Skeletal muscle cell (primary cell): ENCODE measurements around the gene IL4.

Experiments used
- DNase-seq: peaks from one replicate; pipeline ENCODE4 v3.0.0-alpha.2; 2010; ENCODE audit warnings: low read depth
- H3K4me3 ChIP-seq: 2 replicates; pipeline ENCODE4 v1.5.1; 2011; ENCODE audit warnings: low read depth, mild to moderate bottlenecking, control low read depth, low read length, moderate library complexity

Gene IL4

DNA sequence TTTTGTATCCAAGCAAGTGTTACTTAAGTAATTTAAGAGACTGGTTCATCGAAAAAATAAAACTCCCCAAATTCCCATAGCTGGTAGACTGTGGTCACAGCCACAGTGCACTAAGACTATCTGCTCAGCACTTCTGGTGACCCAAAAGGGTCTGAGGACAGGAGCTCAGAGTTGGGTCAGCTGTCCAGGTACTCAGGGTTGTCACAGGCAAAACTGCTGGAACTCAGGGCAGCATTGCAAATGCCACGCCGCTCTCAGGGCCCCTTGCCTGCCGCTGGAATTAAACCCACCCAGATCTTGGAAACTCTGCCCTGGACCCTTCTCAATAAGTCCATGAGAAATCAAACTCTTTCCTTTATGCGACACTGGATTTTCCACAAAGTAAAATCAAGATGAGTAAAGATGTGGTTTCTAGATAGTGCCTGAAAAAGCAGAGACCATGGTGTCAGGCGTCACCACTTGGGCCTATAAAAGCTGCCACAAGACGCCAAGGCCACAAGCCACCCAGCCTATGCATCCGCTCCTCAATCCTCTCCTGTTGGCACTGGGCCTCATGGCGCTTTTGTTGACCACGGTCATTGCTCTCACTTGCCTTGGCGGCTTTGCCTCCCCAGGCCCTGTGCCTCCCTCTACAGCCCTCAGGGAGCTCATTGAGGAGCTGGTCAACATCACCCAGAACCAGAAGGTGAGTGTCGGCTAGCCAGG lies 16.0 kb upstream of the IL4 start, which contains the start of gene IL13:
Gene IL13, plus strand, starts transcription at position 498 of the 705 bp plus-strand sequence. Its CDS starts 14 bp downstream, at position 512.
- DNase-seq, result no peak
- H3K4me3 ChIP-seq, result no peak within 1 kb of the TSS

DNA sequence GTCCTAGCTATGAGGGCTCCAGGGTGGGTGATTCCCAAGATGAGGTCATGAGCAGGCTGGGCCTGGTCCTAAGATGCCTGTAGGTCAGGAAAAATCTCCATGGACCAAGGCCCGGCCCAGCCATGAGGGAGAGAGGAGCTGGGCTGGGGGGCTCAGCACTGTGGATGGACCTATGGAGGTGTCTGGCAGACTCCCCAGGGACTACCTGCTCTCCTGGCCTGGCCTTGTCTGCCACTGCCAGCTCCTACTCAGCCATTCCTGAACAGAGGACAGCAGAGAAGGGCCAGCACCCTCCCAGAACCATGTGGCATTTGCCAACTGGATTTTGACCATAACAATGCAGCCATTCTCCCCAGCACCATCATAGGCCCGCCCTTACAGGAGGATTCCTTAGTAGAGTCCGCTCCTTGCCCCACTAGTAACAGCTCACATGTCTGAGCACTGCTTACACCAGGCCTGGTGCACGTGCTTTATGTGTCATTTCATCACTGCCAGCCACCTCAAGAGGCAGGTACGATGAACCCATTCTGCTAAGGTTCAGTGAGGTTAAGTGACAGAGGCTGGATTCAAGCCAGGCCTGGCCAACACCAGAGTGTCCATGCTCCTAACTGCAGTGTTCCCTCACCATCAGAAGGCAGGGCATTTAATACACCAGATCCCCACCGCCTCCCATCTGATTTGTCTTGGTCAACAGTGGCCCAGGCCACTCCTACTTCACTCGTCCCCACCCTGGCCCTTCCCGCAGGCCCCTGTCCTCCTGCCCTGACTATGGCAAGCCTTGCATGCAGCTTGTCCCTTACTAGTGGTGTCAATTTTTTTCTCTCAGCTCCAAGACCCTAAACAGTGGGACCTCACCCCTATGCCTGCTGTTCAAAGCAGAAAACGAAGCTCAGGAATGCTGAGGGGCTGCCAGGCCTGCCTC lies 15.1 kb upstream of the IL4 start:
- no peak overlapping the region for H3K4me3 ChIP-seq
- no peak for DNase-seq

DNA sequence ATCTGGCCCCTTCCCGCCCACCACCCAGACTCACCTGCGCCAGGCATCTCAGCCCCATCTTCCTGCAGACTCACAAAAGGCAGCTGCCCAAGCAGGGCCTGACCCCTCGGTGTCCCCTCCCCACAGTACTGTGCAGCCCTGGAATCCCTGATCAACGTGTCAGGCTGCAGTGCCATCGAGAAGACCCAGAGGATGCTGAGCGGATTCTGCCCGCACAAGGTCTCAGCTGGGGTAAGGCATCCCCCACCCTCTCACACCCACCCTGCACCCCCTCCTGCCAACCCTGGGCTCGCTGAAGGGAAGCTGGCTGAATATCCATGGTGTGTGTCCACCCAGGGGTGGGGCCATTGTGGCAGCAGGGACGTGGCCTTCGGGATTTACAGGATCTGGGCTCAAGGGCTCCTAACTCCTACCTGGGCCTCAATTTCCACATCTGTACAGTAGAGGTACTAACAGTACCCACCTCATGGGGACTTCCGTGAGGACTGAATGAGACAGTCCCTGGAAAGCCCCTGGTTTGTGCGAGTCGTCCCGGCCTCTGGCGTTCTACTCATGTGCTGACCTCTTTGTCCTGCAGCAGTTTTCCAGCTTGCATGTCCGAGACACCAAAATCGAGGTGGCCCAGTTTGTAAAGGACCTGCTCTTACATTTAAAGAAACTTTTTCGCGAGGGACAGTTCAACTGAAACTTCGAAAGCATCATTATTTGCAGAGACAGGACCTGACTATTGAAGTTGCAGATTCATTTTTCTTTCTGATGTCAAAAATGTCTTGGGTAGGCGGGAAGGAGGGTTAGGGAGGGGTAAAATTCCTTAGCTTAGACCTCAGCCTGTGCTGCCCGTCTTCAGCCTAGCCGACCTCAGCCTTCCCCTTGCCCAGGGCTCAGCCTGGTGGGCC lies 13.9 kb upstream of the IL4 start:
- no peak overlapping the region for H3K4me3 ChIP-seq
- no peak for DNase-seq

DNA sequence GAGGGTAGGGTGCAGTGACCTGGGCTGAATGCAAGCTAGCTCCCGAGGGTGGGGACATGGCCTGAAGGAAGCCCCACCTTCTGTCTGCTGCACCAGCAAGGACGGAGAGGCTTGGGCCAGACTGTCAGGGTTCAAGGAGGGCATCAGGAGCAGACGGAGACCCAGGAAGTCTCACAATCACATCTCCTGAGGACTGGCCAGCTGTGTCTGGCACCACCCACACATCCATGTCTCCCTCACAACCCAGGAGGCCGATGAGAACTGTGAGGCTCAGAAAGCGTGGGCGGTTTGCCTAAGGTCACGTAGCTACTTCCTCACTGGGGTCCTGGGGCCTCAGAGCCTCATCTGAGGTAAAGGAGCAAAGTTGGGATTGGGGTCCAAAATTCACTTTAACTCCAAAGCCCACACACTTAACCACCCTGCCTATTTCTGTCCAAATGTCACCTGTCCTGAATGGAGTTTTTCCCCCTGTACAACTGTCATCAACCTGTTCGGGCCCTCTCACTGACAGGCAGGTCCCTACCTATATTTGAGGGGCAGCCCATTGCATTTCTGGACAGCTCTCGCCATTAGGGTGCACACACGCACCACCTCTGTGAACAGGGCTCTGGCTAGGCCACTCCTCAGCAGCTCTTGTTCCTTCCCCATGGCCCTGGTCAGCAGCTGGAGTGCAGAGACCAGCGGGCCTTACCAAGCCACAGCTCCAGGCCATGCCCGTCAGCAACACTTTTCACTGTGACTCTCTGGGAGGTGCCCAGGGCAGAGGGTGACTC lies 12.4 kb upstream of the IL4 start:
- H3K4me3 ChIP-seq, result no peak overlapping the region
- DNase-seq, result no peak

DNA sequence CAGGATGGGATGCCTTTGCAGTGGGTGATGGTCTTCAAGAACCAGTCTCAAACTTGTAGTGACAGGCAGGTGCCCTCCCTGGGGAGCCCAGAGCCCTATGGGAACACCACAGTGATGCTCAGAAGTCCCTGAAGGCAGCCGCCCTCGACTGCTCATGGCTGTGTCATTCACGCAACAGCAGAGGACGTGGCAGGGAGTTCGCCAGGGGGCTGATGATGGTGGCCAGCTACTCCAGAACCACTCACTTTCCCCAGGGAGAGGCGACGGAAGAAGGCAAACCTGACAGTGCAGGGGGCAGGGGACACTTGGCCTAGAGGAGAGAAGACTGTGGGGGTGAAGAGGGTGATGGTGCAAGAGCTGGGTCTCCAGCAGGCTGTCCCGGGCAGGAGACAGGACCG lies 11.8 kb upstream of the IL4 start:
- no peak overlapping the region for H3K4me3 ChIP-seq
- no peak for DNase-seq

DNA sequence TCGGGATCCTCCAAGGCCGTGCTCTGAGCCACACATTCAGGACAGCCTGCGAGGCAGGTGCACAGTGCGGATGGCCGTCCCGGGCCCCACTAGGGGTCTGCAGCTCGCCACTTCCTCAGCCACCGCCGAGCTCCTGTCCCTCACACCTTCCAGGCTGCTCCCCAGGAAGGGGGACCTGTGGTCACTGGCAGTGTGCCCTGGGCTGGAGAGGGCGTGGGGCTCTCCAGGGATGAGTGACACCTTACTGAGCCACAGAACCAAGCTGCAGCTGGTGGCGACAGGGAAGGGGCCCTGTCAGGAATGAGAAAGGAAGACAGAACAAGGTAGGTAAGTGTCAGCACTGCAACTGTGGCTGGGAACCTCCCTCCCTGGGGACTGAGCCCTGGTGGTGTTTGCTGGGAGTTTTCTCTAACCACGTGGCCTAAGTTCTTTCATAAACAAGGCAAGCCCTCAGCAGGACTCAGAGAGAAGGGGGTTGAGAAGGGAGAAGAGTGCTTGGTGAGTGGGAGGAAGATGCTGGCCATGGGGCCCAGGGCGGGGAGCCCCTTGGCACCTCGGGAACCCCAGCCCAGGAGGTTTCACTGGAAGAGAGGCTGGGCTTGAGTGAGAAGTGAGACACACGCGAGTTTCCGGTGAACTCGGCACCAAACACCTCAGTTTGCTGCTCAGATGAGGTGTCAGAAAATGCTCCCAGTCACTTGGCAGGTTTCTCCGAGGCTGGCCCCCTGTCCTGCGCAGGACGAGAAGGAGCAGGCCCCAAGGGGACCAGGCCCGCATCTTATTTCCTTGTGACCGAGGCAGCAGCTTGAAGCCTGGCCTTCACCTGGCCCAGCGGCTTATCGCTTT lies 10.6 kb upstream of the IL4 start:
- no peak for DNase-seq
- no peak overlapping the region for H3K4me3 ChIP-seq

DNA sequence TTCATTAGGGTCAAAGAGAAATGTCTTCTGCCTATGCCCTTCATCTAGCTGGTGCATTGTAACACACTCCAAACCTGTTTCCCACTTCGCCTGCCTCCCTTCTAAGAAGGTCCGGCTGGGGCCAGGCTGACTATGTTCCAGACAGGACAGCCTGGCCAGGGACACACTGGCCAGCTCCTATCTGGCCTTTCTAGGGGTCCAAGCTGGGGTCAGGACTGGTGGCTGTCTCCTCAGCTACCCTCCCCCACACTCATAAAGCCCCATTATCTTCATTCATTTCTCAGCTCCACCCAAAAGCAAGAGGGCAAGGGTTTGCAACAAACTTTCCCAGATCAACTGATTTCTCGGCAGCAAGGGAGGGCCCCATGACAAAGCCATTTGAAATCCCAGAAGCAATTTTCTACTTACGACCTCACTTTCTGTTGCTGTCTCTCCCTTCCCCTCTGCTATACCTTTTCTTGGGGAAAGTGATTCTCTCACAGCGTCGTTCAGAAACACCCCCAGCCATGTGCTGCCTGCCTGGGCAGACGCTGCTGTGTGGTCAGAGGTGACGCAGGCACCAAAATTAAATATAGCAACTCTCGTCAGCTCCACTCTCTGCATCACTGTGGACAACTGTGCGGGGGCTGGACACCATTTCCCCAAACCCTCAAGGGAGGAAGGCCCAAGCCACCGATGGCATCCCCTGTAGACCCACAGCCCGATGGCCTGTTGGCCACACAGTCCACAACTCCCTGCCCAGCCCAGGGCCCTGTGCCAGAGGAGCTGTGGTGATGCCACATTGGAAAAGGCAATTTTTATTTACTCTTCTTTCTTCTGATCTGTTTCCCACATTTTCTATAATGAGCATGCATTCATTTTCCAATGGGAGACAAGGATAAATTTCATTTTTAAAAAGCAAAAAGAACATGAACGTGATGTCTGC lies 9.8 kb upstream of the IL4 start:
- no peak for DNase-seq
- H3K4me3 ChIP-seq, result no peak overlapping the region

DNA sequence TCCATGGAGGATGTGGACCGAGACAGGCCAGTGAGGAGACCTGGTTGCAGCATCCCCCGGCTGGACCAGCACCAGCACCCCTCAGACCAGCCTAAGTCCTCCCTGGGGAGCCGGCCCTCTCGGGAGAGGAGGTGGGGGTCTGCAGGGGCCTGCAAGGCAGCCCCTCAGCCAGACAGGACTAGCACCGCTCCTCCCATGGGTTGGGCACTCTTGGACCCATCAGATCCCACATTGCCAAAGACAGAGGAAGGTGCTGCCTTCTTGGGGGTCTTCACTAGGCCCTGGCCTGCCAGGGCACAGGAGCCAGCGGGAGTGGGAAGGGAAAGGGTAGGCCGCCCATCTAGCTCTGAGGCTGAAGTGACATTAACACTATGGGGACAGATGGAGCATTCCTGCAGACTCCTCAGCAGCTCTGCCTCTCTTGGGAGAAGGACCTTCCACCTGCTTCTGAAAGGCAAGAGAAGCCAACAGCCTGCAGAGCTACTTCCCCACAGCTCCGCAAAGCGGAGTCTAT lies 9.0 kb upstream of the IL4 start:
- H3K4me3 ChIP-seq, result no peak overlapping the region
- DNase-seq, result no peak

DNA sequence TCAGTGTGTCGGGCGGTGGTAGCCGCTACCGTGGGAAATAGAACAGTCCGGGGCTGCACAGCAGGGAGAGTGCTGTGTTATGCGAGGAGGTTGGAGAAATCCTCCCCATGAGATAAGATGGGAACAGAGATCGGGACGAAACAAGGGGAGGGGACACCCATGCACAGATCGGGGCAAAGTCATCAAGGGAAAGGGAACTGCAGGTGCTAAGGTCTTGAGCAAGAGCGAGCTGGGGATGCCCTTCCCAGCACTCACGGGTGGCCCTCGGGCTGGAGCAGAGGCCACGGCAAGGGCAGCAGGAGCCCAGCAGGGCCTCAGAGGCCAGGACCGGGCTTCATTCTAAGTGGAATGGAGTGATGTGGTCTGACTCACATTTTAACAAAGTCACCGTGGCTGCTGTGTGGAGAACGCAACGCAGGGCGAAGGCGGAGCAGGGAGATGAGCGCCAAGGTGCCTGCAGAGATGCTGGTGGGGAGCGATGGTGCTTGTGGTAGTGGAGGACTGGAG lies 8.2 kb upstream of the IL4 start:
- no peak overlapping the region for H3K4me3 ChIP-seq
- DNase-seq, result no peak

DNA sequence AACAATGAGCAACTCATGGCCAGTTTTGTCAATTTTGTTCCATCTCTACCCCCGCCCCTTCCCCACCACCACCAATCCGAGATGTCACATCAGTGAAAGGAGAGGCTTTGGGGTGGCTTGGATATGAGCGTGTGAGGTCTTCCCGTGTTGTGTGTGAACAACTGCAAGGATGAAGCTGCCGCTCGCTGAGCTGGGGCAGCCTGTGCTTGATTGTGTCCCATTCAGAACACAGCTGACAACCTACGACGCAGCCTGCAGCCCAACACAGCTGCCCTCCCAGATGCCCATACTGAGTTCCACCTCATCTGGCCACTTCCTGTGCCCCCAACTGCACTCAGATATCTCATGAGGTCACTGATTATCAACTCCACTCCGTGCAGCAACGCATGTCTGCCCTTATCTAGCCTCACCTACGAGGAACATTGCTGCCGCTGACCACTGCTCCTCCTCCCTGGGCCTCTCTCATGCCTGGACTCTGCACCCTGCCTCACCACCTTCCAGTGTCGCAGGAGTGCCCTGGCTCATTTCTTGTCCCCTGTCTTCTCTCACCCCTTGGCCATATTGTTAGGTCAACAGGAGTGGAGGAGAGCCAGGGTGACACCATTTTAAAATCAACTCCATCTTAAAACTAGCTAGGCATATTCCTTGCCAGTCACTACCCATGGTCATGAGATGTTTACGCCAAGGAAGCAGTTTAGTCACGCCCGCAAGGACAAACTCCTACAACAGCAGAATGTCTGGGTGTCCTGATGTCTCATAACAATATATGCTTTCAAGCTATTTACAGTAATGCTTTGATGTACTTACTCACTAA lies 7.3 kb upstream of the IL4 start:
- no peak for DNase-seq
- no peak overlapping the region for H3K4me3 ChIP-seq

DNA sequence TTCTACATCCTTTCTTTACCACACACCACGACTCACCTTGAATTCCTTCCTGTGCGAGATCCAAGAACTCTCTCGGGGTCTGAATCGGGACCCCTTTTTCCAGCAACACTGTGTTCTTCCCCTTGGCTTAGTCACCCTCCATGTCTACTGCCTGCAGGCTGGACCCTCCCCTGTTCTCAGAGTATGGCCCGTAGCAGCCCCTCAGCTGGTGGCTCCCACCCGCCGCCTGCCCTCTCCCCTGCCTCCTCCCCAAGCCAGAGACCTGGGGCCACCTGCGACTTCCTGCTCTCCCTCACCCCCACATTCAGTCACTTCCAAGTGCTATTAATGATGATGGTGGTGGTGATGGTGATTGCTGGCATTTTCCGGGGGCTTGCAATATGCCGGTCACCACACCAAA lies 6.5 kb upstream of the IL4 start:
- DNase-seq, result no peak
- H3K4me3 ChIP-seq, result no peak overlapping the region

DNA sequence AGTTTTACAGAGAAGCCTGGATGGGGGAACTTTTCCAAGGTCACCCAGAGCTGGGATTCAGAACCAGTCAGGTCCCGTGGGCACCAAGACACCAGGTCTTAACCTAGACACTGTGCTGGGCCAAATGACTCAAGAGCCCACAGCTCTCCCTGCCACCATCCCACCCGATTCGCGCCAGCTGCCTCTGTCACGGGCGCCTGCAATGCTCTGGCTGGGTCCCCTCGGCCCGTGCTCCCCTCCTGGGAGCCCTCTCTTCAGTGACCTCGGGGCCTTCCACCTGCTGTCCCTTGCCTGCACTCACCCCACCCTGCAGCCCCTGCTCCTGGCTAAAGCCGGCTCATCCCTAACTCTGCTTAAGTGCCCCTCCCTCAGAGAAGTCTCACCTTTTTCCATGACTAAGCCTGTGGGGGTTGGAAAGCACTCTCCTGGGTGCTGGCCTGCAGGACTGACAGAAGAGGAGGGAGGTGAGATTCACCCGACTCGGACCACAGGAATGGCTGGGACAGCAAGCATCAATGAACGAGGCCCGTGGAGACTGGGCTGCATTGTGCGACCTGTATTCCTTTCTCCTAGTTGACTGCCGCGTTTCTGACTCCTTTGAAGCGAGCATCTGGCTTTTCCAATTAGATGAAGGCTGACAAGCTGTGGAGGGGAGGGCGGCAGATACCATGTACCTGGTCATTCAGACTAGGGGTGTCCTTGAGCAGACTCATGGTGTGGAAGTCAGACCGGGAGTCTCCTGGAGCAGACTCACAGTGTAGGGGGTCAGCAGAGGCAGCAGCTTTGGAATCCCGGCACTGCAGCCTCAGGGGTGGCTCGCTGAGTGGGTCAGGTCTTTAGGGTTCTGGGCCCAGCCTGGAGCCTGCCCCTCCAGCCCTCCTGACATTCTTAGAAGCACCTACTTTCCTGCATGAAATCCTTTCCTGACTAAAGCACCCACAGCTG lies 5.8 kb upstream of the IL4 start:
- no peak for DNase-seq
- H3K4me3 ChIP-seq, result no peak overlapping the region

DNA sequence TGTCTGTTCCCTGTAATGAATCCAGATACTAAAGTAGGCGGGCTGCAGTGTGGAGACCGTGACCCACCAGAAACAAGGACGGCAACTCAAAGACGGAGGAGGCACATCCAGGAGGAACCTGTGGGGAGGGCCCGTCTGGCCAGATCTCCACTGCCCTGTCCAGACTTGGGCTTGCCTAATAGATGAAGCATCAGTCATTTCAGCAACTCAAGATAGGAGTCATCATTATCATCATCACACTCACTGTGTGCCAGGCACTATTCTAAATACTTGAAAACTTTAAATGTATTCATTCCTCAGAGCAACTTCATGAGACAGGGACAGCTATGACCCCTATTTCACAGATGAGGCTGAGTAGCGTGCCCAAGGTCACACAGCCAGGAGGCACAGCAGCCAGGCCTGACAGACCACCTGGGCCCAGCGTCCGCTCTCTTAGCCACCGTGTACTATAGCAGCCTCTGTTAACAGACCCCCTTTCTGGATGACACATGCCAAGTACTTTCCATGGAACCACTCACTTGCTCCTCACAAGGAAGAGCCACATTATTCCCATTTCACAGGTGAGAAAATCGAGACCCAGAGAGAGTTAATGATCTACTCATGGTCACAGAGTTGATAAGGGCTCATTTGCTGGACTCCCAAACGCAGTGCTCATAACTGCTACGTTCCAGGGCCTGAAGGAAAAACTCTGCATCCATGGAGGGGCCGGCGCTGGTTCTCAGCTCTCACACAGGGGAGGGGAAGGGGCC lies 4.9 kb upstream of the IL4 start:
- DNase-seq, result no peak
- H3K4me3 ChIP-seq, result no peak overlapping the region

DNA sequence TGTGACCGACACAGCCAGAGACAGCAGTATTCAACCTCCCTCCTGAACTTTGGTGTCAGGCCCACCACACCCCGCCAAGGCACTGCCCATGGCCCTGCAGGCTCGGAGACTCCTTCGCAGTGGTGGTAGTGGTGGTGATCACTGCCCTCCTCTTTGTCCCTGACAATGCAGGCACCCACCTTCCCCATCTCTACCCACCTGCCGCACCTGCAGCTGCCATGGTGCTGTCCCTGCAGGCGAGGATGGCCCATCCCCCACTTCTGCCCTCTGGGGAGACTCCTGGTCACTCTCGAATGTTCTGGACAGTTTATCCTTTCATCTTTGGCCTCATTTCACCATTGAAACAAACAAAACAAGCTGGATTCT lies 4.4 kb upstream of the IL4 start:
- H3K4me3 ChIP-seq, result no peak overlapping the region
- no peak for DNase-seq
